Mammary epithelial cell (primary cell): ENCODE data around the gene BDKRB1.

Experiments used
- CTCF ChIP-seq, 2 donors: IDR thresholded peaks in 1 of 2; conservative IDR thresholded peaks in 1 of 2; 2 replicates each; pipeline ENCODE4 v1.5.1; 2011 to 2012; ENCODE audit warnings: inconsistent platforms in 2 of 2, low read length in 2 of 2, mild to moderate bottlenecking in 2 of 2, control low read depth in 1 of 2, low read depth in 1 of 2; ENCODE audit not compliant: insufficient read depth in 1 of 2; ENCODE audit errors: extremely low read depth in 1 of 2
- EZH2 ChIP-seq: IDR thresholded peaks from 2 replicates; pipeline ENCODE4 v1.6.1; 2012; ENCODE audit warnings: low read length, inconsistent platforms, borderline replicate concordance

- TF ChIP-seq CTCF (conservative IDR thresholded peaks at IDR 0.05 in 1 of 2, IDR thresholded peaks at IDR 0.05 in 1 of 2; ENCODE audit: extremely low read depth in 1 of 2, insufficient read depth in 1 of 2, low read depth in 1 of 2, low read length in 2 of 2) (no peak), EZH2 (no peak)
These were observed 5.5 kb upstream of the BDKRB1 start for GRCh38 chr14:96250485-96250884.
